ENCODE results near the gene SMURF2. TPM values are rescaled to one million over a fixed set of nuclear protein-coding genes. Genes with fewer than 3 reads are reported as not detected.

SMURF2 gene
- total and polyA plus RNA-seq, 10 of the 15 experiments (the other 5 are each of a cell fraction or from before 2014, with no cell fraction given): 2.8 to 13.4 (median 7.5) TPM

GRCh38 chr17:64687376-64687775 lies 25.3 kb upstream of the SMURF2 start:
- 70% methylated on average over 4 of the region's 4 CpGs for WGBS (ENCODE audit: insufficient coverage, insufficient replicate concordance, low lambda C conversion rate, missing lambda C conversion rate)
- SMC1A ChIA-PET (ENCODE audit: uncharacterized antibody, unreplicated experiment): no interaction called here

More at GRCh38 chr17:64687376-64687775, 25.3 kb upstream of the SMURF2 start:
- no peaks in the 10 kb centered on the region for H3K4me1 ChIP-seq (ENCODE audit: control insufficient read depth, insufficient read depth, low read length)
- ChIA-PET CTCF (no interaction called here), RAD21 (ENCODE audit: unreplicated experiment) (no interaction called here), POLR2A (no interaction called here)
- H3K27me3 ChIP-seq (replicated peaks in 1 of 2; ENCODE audit: control insufficient read depth in 2 of 2, insufficient read depth in 2 of 2, low read length in 1 of 2): no peaks in the 10 kb centered on the region
- TF ChIP-seq CBX3 (IDR thresholded peaks at IDR 0.05; ENCODE audit: borderline replicate concordance, low read depth) (no peak), ATF2 (IDR thresholded peaks at IDR 0.05; ENCODE audit: low read length) (no peak), POLR2A (IDR thresholded peaks at IDR 0.05; ENCODE audit: low read depth, low read length) (no peak), YBX1 (IDR thresholded peaks at IDR 0.05) (no peak), NR2C1 (IDR thresholded peaks at IDR 0.05) (no peak), HCFC1 (IDR thresholded peaks at IDR 0.05; ENCODE audit: low read length) (no peak), HDAC6 (IDR thresholded peaks at IDR 0.05; ENCODE audit: unreplicated experiment) (no peak), TARDBP (IDR thresholded peaks at IDR 0.05; ENCODE audit: borderline replicate concordance) (no peak), IRF4 (IDR thresholded peaks at IDR 0.05; ENCODE audit: low read depth, low read length) (no peak), RCOR1 (conservative IDR thresholded peaks at IDR 0.05; ENCODE audit: low read depth, low read length) (no peak), TBL1XR1 (IDR thresholded peaks at IDR 0.05; ENCODE audit: low read depth, low read length) (no peak), IKZF1 (conservative IDR thresholded peaks at IDR 0.05) (no peak), SIN3A (IDR thresholded peaks at IDR 0.05; ENCODE audit: low read depth, low read length) (no peak), IRF5 (IDR thresholded peaks at IDR 0.05; ENCODE audit: borderline replicate concordance) (no peak), RBBP5 (conservative IDR thresholded peaks at IDR 0.05) (no peak), POLR2AphosphoS5 (IDR thresholded peaks at IDR 0.05; ENCODE audit: low read length) (no peak), REST (IDR thresholded peaks at IDR 0.05; ENCODE audit: low read depth, low read length) (no peak)
- no peaks in the 10 kb centered on the region for H3K9me3 ChIP-seq (replicated peaks; ENCODE audit: control insufficient read depth, insufficient read depth, low read length)
- FAIRE-seq (no peak), DNase-seq (ENCODE audit: low read depth, low spot score) (no peak), ATAC-seq (no peak)
- no peak overlapping the region for H3K4me3 ChIP-seq
- no peaks in the 10 kb centered on the region for H4K20me1 ChIP-seq (ENCODE audit: control insufficient read depth, insufficient read depth)
- H3K27ac ChIP-seq (ENCODE audit: control insufficient read depth, insufficient read depth): no peak overlapping the region
- no peak overlapping the region for H3K4me2 ChIP-seq (ENCODE audit: control insufficient read depth, insufficient read depth)
- H3K9ac ChIP-seq (ENCODE audit: control insufficient read depth, insufficient read depth, low read length): no peak overlapping the region
- no peaks in the 10 kb centered on the region for H3K79me2 ChIP-seq (ENCODE audit: control insufficient read depth, insufficient read depth, low read length)
- H3K36me3 ChIP-seq (ENCODE audit: control insufficient read depth in 2 of 2, insufficient read depth in 2 of 2, low read length in 1 of 2): no peaks in the 10 kb centered on the region
- no TSS peak for BruUV-seq (replicated peaks)
- in situ Hi-C loops (cut with MboI): no loop called here
- H2AFZ ChIP-seq (ENCODE audit: control insufficient read depth, low read depth, low read length): no peak overlapping the region
- intact Hi-C loops (cut with micrococcal nuclease; ENCODE audit: unreplicated experiment): no loop called here
